Suprapubic skin (tissue), 4 donors: Measurements from ENCODE around the gene HLCS.

Experiments
- EP300 ChIP-seq: sonication (generic); formaldehyde crosslinking; IDR thresholded peaks from one replicate; pipeline ENCODE4 v1.6.1; 2017; ENCODE audit warnings: antibody characterized with exemption
- POLR2A ChIP-seq, 2 donors: fragments of 450-650 bp; IDR thresholded peaks; one replicate each; pipeline ENCODE4 v1.6.1; 2017; ENCODE audit warnings: antibody characterized with exemption in 2 of 2, mild to moderate bottlenecking in 2 of 2, moderate library complexity in 2 of 2
- POLR2AphosphoS5 ChIP-seq, 3 donors: sonication (generic); formaldehyde crosslinking; IDR thresholded peaks; one replicate each; pipeline ENCODE4 v1.6.1; 2017; ENCODE audit warnings: antibody characterized with exemption in 3 of 3

DNA sequence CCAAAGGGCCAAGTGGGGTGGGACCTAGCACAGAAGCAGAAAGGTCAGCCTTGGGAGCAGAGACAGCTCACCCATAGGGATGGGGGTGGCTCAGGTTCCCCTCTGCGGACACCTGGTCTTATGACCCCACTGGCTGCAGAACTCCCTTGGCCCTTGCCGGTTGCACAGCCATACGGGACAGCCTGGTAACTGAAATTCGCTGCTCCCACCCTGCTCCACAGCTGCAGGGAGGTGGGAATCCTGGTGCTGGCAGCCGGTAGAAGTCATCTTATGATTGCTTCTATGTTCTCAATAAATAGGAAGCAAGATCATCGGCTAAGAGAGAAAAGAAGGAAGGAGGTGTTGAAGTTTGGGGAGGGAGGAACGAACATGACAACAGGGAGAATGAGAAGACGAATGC lies 64.1 kb downstream of the HLCS start:
- TF ChIP-seq POLR2A (IDR thresholded peaks at IDR 0.05) (no peak), EP300 (no peak), POLR2AphosphoS5 (IDR thresholded peaks at IDR 0.05) (no peak)
